HepG2 (cell line): ENCODE results near the gene NEK8. TPM values are rescaled to one million over a fixed set of nuclear protein-coding genes. Genes with fewer than 3 reads are reported as not detected.

ENCODE experiments used
- CHD4 ChIP-seq: fragments of 200-600 bp; sonication (generic); IDR thresholded peaks from 2 replicates; pipeline ENCODE4 v1.7.0; 2017; ENCODE audit warnings: mild to moderate bottlenecking, low read length, borderline replicate concordance
- FOXO4 ChIP-seq: sonication (generic); formaldehyde crosslinking; conservative IDR thresholded peaks from 2 replicates; pipeline ENCODE4 v1.8.1; 2023; ENCODE audit warnings: missing genetic modification reagents
- GABPA ChIP-seq, 2 experiments: IDR thresholded peaks; 2 replicates each; pipeline ENCODE4 v1.6.1; 2011 to 2016; ENCODE audit warnings: low read depth in 2 of 2, low read length in 1 of 2, missing biosample characterization in 1 of 2, missing genetic modification characterization in 1 of 2
- GFI1 ChIP-seq: sonication (generic); formaldehyde crosslinking; IDR thresholded peaks from 2 replicates; pipeline ENCODE4 v1.5.0; 2020; ENCODE audit warnings: missing genetic modification reagents, mild to moderate bottlenecking, borderline replicate concordance
- HNF1B ChIP-seq: sonication (generic); formaldehyde crosslinking; IDR thresholded peaks from 2 replicates; pipeline ENCODE4 v1.5.1; 2020; ENCODE audit warnings: mild to moderate bottlenecking, moderate library complexity, missing genetic modification reagents
- HNRNPUL1 ChIP-seq: fragments of 200-400 bp; formaldehyde crosslinking; IDR thresholded peaks from 2 replicates; pipeline ENCODE4 v1.6.1; 2017; ENCODE audit warnings: low read depth, mild to moderate bottlenecking, low read length, moderate library complexity
- KDM5B ChIP-seq: sonication (generic); formaldehyde crosslinking; IDR thresholded peaks from 2 replicates; pipeline ENCODE4 v1.4.0; 2020; ENCODE audit warnings: missing genetic modification reagents, mild to moderate bottlenecking, borderline replicate concordance
- LCORL ChIP-seq, 2 experiments: fragments of 450-650 bp in 1 of 2; sonication (generic) in 1 of 2; formaldehyde crosslinking in 1 of 2; IDR thresholded peaks; 2 replicates each; pipeline versions ENCODE4 v1.5.0 to v1.6.1; 2017 to 2020; ENCODE audit warnings: antibody characterized with exemption in 1 of 2, missing genetic modification reagents in 1 of 2
- MIXL1 ChIP-seq: IDR thresholded peaks from 2 replicates; pipeline ENCODE4 v1.6.1; 2016
- RBM39 ChIP-seq: fragments of 200-400 bp; formaldehyde crosslinking; IDR thresholded peaks from one replicate; pipeline ENCODE4 v1.6.1; 2018; ENCODE audit warnings: antibody characterized with exemption, mild to moderate bottlenecking, low read depth, low read length; ENCODE audit not compliant: poor library complexity, severe bottlenecking
- REPIN1 ChIP-seq: sonication (generic); formaldehyde crosslinking; IDR thresholded peaks from 2 replicates; pipeline ENCODE4 v1.8.0; 2022; ENCODE audit warnings: missing genetic modification reagents, low read depth, mild to moderate bottlenecking, borderline replicate concordance
- SIN3B ChIP-seq: fragments of 150-350 bp; IDR thresholded peaks from 2 replicates; pipeline ENCODE4 v1.6.1; 2014; ENCODE audit warnings: low read length
- SMAD3 ChIP-seq: sonication (generic); formaldehyde crosslinking; IDR thresholded peaks from 2 replicates; pipeline ENCODE4 v1.4.0; 2020; ENCODE audit warnings: missing genetic modification reagents
- TEAD3 ChIP-seq: optimal IDR thresholded peaks from 2 replicates; pipeline ENCODE3; 2016; ENCODE audit warnings: borderline replicate concordance
- TSC22D2 ChIP-seq: sonication (generic); formaldehyde crosslinking; IDR thresholded peaks from 2 replicates; pipeline ENCODE4 v1.5.1; 2020; ENCODE audit warnings: missing genetic modification reagents, mild to moderate bottlenecking, borderline replicate concordance
- ZBTB33 ChIP-seq: sonication (generic); formaldehyde crosslinking; IDR thresholded peaks from 2 replicates; pipeline ENCODE4 v1.4.0; 2020; ENCODE audit warnings: missing genetic modification reagents
- ZFP1 ChIP-seq: IDR thresholded peaks from 2 replicates; pipeline ENCODE4 v1.6.1; 2016
- ZNF253 ChIP-seq: sonication (generic); formaldehyde crosslinking; IDR thresholded peaks from 2 replicates; pipeline ENCODE4 v1.8.0; 2022; ENCODE audit warnings: mild to moderate bottlenecking, missing genetic modification reagents, borderline replicate concordance
- ZNF296 ChIP-seq: sonication (generic); formaldehyde crosslinking; conservative IDR thresholded peaks from 2 replicates; pipeline ENCODE4 v1.5.0; 2020; ENCODE audit warnings: mild to moderate bottlenecking, missing genetic modification reagents
- ZNF468 ChIP-seq: sonication (generic); formaldehyde crosslinking; IDR thresholded peaks from 2 replicates; pipeline ENCODE4 v1.8.0; 2022; ENCODE audit warnings: mild to moderate bottlenecking, moderate library complexity, missing genetic modification reagents
- ZNF567 ChIP-seq: sonication (generic); formaldehyde crosslinking; IDR thresholded peaks from 2 replicates; pipeline ENCODE4 v1.8.1; 2023; ENCODE audit warnings: mild to moderate bottlenecking, missing genetic modification reagents, borderline replicate concordance
- ZNF652 ChIP-seq: IDR thresholded peaks from 2 replicates; pipeline ENCODE4 v1.6.1; 2016; ENCODE audit warnings: low read depth, borderline replicate concordance
- ZNF788 ChIP-seq: sonication (generic); formaldehyde crosslinking; IDR thresholded peaks from 2 replicates; pipeline ENCODE4 v1.5.0; 2020; ENCODE audit warnings: mild to moderate bottlenecking, missing genetic modification reagents, borderline replicate concordance
- ZNF792 ChIP-seq: IDR thresholded peaks from 2 replicates; pipeline ENCODE4 v1.6.1; 2016
- polyA plus RNA-seq, 8 experiments: library from polyadenylated mRNA; depleted of rRNA in 3 of 8; stranded (reverse) in 7 of 8; unstranded in 1 of 8; fragments of >200 nt; fragmentation: Illumina TruSeq in 4 of 8; extraction: Trizol in 4 of 8; gene quantifications; 2 replicates each; pipeline versions ENCODE4 v1.2.1 to v1.2.3, GENCODE V29; 2011 to 2016; ENCODE audit warnings: low read depth in 4 of 8, missing spikeins in 1 of 8, mixed read lengths in 1 of 8; ENCODE audit not compliant: insufficient read depth in 1 of 8
- total RNA-seq, 5 experiments: library from RNA; depleted of rRNA; stranded (reverse); fragments of >200 nt; fragmentation: Illumina TruSeq; extraction: Trizol; gene quantifications; 2 replicates each; pipeline ENCODE4 v1.2.3, GENCODE V29; 2016; ENCODE audit warnings: low read depth in 1 of 5

The NEK8 gene
- total and polyA plus RNA-seq, 2 of the 13 experiments (the other 11 are each of a cell fraction or from before 2014, with no cell fraction given) = 5.8 to 13.5 TPM

- TF ChIP-seq ZNF567 = no peak
- no peak for TF ChIP-seq GFI1 (CRISPR knock-in tag)
- peak; percentile 34 for TF ChIP-seq RBM39
- no peak; the same call in 1 of the 2 replicates for TF ChIP-seq HNF1B
- TF ChIP-seq REPIN1 (CRISPR knock-in tag) = peak; percentile 82; the same call in 1 of the 2 replicates
- TF ChIP-seq TEAD3 (CRISPR knock-in tag) = peak; percentile 53
- no peak; the same call in 1 of the 2 replicates for TF ChIP-seq TSC22D2
- 0 out of 2 replicates have a peak, but pooled peaks have one; percentile 24 for TF ChIP-seq ZFP1 (CRISPR knock-in tag)
- TF ChIP-seq ZBTB33 (CRISPR knock-in tag) = peak; percentile 70
- no peak for TF ChIP-seq ZNF468 (CRISPR knock-in tag)
- no peak for TF ChIP-seq ZNF253 (CRISPR knock-in tag)
- peak; percentile 59; the same call in 1 of the 2 replicates for TF ChIP-seq KDM5B (CRISPR knock-in tag)
- TF ChIP-seq SMAD3 (CRISPR knock-in tag) = peak; percentile 82; the same call in 1 of the 2 replicates
- peak; percentile 38; the same call in 1 of the 2 replicates for TF ChIP-seq ZNF792 (CRISPR knock-in tag)
- peak; percentile 49; the same call in 1 of the 2 replicates for TF ChIP-seq ZNF788 (CRISPR knock-in tag)
- TF ChIP-seq ZNF296 = no peak
- TF ChIP-seq CHD4 = 0 out of 2 replicates have a peak, but pooled peaks have one; percentile 28
- no peak for TF ChIP-seq LCORL (IDR thresholded peaks at IDR 0.05)
- TF ChIP-seq LCORL (CRISPR knock-in tag; IDR thresholded peaks at IDR 0.05) = peak; percentile 72
- TF ChIP-seq GABPA (IDR thresholded peaks at IDR 0.05; ENCODE audit: low read depth, low read length) = no peak
- TF ChIP-seq GABPA (CRISPR knock-in tag; IDR thresholded peaks at IDR 0.05; ENCODE audit: low read depth) = peak; percentile 44; the same call in 1 of the 2 replicates
- TF ChIP-seq HNRNPUL1 = no peak
- peak; percentile 41; the same call in 1 of the 2 replicates for TF ChIP-seq ZNF652 (CRISPR knock-in tag)
- peak; percentile 60; the same call in 1 of the 2 replicates for TF ChIP-seq MIXL1 (CRISPR knock-in tag)
- TF ChIP-seq SIN3B = peak; percentile 56; the same call in 1 of the 2 replicates
- no peak for TF ChIP-seq FOXO4
Measured at GRCh38 chr17:28750178-28751047, 21.8 kb downstream of the NEK8 start (continued).
